Stimulated activated CD8-positive, alpha-beta memory T cell treated with anti-CD3 and anti-CD28 coated beads, Interleukin-15, amount 100 ng/mL, for 1 hour (primary cell): ENCODE measurements around the gene GPR146.

Experiments
- DNase-seq: peaks from one replicate; pipeline ENCODE4 v3.0.0-alpha.2; 2020; ENCODE audit warnings: low read depth

GPR146 gene

DNA sequence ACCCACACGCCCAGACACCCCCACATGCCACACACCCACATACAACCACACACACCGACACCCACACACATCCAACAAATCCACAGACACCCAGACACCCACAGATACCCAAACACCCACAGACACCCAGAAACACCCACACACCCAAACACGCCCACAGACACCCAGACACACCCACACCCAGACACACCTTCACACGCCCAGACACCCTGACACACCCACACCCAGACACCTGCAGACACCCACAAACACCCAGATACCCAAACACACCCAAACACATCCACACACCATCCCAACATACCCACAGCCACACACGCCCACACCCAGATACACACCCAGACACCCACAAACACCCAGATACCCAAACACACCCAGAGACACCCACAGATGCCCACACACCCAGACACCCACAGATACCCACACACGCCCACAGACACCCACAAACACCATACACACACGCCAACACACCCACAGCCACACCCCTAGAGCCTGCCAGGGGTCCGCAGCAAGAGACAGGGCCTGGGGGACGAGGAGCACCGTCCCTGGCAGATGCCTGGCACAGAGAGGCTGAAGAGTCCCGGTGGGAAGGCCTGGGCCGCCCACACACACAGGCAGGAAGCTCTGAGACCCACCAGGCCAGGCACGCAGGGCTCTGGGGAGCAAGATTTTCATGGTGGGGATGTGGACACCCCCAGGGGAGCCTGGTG is 32.9 kb upstream of the GPR146 start:
- no peak for DNase-seq

- no peak for DNase-seq
These were observed 32.2 kb upstream of the GPR146 start for GRCh38 chr7:1012004-1012715.

DNA sequence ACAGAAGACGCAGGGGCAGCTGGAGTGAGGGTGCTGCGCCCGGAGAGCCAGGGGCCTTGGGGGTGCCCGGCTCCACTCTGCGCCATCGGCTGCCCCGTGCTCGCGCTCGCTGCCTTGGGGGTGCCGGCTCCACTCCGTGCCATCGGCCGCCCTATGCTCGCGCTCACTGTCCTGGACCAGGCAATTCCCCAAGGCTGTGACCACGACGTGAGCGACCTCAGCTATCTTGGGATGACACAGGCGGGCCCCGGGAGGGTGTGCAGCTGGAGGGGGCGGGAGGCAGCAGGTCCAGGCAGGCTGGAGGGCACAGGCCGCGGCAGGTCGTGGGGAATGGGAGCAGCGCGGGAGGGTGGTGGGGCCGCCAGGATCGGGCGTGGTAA is 31.6 kb upstream of the GPR146 start:
- DNase-seq, result no peak

DNA sequence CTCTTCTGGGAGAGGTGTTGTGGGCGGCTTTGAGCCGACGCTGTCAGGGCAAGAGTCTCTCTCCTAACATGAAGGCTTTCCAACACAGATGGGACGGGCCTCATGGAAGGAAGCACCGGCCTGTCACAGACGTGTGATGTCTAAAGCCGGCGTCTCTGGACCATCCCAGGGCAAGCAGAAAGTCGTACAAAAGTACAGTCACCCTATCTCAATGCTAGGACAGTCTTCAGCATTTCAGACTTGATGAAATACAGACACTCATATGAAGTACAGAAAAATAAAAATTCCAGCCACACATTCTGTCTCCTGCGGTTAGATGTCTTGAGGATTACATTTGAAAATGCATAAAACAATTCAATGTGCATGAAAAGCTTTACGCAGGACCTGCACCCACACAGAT is 30.8 kb upstream of the GPR146 start:
- DNase-seq, result no peak

DNA sequence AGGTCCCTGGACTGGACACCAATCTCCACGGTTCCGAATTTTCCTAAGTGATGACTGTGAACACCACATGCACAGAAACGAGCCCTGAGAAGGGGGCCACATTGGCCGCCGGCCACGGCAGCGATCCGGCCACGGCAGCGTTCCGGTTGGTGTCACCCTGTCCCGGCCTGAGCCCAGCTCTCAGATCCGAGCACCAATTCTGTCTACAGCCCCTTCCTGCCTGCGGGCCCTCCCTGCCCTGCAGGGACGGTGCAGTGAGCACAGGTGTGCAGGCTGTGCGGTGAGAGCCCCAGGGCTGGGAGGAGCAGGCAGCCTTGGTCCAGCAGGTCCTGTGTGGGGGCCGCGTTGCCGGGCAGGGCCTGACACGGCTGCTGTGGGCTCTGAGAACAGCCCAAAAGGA is 29.7 kb upstream of the GPR146 start:
- DNase-seq, result no peak

- DNase-seq, result no peak
These were observed 28.9 kb upstream of the GPR146 start for GRCh38 chr7:1015196-1016121.

GRCh38 chr7:1016577-1017531 is 27.5 kb upstream of the GPR146 start:
- DNase-seq, result no peak

DNA sequence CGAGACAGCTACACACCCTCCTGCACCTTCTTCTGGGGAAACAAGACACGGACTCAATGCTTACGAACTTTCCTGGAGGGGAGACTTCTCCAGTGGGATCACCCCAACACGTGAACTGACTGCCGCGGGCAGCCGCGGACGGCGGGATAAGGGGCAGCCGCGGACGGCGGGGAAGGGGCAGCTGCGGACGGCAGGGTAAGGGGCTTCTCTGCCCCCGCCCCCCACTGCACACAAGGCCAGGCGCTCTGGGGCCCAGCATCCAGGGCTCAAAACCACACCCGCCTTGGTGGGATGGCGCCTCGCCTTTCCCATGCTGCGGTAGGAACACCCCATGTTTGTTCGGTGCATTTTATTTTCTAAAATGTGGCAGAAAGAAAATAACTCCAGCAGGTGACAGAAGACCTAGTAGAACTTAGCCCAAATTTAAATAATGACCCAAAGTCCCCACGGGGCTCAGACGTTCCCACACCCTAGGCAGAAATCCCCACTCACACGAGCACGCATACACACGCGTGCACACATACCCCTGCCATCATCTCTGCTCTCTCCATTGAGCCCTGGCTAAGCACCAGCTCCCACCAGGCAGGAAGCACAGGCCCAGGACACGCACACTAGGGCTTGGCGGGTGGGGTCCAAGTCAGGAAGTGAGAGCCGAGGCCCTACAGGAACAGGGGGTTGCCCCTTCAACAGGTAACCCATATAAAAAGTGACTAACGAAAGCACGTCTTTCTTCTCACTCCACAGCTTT is 26.6 kb upstream of the GPR146 start:
- no peak for DNase-seq

DNA sequence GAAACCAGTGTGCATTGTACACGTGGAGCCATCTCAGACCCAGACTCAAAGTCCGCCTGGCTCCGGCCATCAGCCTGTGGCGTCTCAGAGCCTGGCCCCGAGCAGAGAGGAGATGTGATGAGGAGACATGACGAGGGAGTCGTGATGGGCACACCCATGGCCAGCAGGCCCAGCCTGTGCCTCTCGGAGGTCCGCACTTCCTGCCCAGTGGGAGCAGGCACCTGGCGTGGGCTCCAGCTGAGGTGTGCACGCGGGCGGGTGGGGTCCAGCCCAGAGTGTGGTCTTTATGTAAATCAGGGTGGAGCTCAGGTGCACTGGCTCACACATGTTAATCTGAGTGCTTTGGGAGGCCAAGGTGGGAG is 26.0 kb upstream of the GPR146 start:
- DNase-seq, result no peak

DNA sequence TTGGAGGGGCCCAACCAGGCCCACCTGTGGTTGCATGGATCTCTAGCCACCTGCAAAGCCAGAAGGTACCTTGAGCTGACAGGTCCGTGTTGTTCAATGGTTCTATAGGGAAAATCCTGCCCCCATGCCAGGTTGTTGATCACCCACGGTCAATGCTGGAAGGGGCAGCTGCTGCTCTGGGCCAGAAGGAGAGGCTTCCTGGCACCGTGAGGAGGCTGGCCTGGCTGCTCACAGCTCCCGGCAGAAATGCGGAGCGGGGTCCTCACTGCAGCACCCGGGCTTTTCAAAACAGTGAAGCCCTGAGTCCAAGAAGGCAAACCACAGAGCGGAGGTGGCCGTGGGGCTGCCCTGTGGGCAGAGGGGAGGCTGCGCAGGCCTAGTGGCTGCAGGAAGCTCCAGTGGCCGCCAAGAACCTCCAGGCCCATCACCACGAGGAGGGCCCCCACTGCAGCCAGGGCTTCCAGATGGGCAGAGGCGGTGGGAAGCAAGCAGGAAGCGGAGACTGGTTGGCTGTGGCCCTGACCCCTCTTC is 25.0 kb upstream of the GPR146 start:
- no peak for DNase-seq

DNA sequence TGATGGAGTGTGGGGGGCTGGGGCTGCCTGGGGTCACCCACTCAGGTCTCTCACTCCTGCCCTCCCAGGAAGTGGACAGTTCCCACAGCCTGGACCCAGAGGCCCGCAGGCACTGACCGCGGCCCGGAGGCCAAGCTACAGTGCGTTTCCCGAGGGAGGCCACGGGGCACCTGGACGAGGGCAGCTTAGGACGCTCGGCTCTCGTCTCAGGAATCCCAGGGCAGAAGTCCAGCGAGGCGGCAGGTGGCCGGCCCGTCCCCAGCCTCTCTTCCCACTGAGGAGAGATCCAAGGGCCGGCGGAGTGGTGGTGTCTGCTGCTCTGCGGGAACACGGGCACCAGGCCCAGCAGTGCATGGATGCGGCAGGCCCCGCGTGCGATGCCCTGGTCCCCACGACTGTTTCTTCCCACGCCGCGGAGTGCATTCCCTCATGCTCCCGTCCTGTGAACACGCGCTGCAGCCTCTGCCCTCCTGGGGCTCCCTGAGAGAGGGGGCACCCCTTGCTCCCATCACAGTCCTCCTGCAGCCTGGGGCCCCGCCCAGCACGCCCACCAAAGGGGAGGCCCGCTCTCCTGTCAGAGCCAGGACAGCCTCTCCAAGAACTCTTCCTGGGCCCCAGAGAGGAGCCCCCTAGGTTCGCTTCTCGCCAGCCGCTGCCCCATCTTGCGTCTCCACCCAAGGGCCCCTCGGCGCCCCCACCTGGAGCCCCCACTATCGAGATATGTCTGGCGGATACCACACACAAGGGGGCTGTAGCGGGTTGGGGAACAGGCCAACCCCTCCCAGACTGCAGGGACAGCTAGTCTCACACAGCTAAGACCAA is 24.3 kb upstream of the GPR146 start:
- no peak for DNase-seq

DNA sequence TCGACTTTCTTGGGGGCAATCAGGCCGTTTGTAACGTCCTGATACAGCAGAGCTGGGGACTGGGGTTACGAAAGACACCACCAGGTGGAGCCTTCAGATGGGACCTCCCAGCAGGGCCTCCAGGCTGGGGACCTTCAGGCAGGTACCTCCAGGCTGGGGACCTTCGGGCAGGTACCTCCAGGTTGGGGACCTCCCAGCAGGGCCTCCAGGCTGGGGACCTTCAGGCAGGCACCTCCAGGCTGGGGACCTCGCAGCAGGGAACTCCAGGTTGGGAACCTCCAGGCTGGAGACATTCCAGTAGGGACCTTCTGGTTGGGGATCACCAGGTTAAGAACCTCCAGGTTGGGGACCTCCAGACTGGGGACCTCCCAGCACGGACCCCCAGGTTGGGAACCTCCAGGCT is 23.5 kb upstream of the GPR146 start:
- DNase-seq, result no peak

GRCh38 chr7:1021366-1021765 is 23.0 kb upstream of the GPR146 start:
- DNase-seq, result no peak

DNA sequence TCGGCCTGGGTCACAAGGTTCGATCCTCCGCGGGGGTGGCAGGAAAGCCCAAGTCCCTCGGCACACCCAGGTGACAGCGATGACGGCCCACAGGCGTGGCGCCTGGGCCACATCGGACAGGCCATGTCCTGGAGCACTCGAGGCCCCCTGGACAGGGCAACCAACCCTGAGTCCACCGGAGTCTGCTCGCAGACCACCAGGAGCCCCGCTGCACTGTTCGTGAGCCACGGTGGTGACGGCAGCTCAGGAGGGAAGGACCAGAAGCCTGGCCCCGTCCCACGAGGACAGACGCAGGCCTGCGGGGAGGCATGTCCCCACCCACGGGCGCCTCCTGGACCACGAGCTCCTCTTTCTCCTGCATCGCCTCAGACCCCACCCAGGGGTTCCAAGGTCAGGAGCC is 22.4 kb upstream of the GPR146 start:
- no peak for DNase-seq

- DNase-seq, result no peak
These were observed 22.0 kb upstream of the GPR146 start for GRCh38 chr7:1022356-1022755.

DNA sequence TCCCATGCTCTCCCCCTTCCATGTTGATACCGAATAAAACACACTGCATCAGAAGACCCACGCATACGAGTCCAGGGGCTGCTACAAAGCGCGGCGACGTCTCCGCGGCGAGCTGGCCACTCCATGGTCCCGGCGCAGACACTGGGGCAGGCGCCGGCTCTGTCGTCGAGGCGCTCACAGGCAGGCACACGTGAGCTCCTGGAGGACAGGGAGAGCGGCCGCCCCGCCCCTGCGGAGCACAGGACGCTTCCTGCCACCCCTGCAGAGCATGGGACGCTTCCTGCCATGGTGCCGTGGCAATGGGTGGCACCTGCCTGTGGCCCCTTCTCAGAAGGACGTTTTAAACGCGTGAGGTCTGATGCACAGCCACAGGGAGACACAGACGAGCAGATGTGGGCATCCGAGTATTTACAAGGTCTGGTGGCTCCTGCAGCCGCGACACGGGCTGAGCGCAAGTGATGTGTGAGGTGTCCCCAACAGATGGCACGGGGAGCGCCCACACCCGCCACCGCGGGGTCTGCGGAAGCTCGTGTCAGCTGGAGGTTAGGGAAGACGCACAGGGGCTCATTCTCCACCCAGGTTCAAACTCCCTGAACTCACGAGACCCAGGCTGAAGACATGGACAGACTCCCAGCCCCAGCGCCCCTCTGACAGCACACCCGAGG is 21.4 kb upstream of the GPR146 start:
- no peak for DNase-seq

DNA sequence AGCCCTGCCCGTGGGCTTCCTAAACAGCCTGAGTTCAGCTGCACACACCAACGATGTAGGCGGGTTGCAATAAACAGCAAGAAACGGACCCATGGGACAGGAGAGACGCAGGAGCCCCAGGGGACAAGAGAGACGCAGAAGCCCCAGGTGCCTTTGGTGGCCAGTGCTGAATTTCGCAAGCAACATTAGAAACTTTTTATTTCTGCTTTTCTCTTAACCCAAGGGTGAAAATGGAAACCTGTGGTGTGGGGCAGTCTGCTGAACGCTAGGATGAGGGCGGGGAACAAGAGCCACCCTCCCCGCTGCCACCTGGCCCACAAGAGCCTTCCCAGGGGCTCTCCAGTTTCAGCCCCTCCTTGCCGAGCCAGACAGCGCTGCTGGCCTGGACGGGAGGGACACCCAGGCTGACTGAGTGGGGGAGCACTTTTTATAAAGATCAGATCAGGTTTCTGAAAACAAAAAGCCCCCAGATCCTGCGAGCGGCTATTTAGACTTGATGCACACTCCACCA is 20.0 kb upstream of the GPR146 start:
- no peak for DNase-seq

DNA sequence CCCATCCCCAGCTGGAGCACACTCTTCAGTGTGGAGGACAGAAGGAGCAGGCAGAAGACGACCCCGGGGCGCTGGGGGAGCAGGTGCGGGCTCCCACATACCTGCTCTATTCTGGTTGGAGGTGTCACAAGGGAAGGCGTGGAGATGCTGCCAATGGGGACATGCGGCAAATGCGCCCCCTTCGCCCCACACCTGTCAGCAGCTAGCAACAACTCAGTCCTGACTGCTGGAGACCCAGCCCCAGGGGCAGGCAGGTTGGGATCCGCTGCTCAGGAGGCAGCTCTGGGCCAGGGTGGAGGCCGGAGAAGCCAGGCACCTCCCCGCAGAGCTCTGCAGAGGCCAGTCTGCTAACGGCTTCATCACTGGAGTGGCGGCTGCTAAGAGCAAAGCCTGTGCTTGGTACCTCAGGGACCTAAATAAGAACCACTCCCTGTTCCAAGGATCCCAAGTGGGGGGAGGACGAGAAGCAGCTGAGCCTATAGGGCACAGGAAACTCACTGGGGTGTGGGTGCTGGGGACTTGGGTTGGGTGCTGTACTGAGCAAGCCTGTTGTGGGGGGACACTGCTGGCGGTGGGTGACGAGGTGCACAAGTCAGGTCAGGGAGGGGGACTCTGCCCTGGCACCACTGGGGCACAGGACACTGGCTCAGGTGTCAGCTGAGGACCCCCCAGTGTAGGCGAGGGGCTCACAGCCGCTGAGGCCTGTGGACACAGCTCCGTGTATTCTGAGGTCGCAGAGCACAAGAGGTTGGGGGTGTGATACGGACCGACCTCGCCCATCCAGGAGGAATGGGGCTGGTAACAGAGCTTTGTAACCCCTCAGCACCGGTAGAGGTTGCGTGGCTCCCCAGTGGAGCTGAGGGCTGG is 19.2 kb upstream of the GPR146 start:
- no peak for DNase-seq
